ENCODE results near the gene PIP5K1B.

Gene PIP5K1B

DNA sequence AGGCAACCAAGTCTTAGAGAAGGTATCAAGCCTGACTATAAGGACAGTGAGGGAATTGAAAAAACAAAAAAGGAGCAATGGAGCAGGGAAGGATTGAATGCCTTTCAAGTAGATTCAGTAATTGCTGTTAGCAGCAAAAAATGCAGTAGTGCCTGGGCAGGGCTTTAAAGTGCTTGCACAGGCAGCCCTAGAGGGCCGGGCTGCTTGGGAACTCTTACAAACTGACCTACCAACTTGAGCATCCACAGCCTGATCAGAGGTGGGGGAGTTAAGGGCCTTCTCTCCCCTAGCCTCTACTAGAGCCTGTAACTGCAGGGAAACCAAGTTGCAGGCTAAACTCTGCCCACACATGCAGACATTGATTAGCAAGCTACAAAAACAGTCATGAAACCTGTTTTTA, 349.9 kb downstream of the PIP5K1B start:
- no peak overlapping the region for H3K27ac Mint-ChIP-seq
- TF ChIP-seq, protein P1, sequence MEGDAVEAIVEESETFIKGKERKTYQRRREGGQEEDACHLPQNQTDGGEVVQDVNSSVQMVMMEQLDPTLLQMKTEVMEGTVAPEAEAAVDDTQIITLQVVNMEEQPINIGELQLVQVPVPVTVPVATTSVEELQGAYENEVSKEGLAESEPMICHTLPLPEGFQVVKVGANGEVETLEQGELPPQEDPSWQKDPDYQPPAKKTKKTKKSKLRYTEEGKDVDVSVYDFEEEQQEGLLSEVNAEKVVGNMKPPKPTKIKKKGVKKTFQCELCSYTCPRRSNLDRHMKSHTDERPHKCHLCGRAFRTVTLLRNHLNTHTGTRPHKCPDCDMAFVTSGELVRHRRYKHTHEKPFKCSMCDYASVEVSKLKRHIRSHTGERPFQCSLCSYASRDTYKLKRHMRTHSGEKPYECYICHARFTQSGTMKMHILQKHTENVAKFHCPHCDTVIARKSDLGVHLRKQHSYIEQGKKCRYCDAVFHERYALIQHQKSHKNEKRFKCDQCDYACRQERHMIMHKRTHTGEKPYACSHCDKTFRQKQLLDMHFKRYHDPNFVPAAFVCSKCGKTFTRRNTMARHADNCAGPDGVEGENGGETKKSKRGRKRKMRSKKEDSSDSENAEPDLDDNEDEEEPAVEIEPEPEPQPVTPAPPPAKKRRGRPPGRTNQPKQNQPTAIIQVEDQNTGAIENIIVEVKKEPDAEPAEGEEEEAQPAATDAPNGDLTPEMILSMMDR (IDR thresholded peaks at IDR 0.05; ENCODE audit: unreplicated experiment in 3 of 3), result no peak
- peaks cover 41% of the 10 kb centered on the region for H3K36me3 Mint-ChIP-seq (ENCODE audit: low read depth)
- no peaks in the 10 kb centered on the region for H3K9me3 Mint-ChIP-seq
- no peaks in the 10 kb centered on the region for H3K4me1 Mint-ChIP-seq
- H3K27me3 Mint-ChIP-seq (ENCODE audit: low read depth), result peaks cover 5% of the 10 kb centered on the region
- H3K4me3 Mint-ChIP-seq, result no peak overlapping the region

DNA sequence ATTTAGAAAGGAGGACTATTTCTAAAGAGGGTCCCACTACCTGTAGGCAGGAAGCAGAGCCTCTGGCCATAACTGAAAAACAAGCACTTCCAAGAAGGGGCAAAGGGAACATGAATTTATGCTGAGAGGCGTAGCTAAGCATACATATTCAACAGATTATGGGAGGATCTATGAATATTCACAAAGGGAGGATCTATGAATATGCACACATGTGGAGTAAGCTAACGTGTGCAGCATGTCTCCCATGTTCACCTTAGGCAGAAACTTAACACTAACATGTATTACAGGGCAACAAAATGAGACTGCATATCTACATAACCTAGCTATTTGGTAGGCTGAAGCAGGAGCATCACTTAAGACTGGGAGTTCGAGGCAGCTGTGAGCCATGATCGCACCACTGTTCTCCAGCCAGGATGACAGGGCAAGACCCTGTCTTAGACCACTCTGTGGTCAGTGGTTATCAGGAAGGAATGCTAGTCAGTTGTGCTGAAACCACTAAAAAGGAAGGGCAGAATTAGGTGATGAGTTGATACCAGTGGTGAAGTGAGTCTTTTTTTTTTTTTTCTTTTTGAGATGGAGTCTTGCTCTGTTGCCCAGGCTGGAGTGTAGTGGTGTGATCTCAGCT, 351.3 kb downstream of the PIP5K1B start:
- TF ChIP-seq, protein P1 (IDR thresholded peaks at IDR 0.05; ENCODE audit: unreplicated experiment in 3 of 3), result no peak
- H3K4me3 Mint-ChIP-seq, result no peak overlapping the region
- H3K27me3 Mint-ChIP-seq (ENCODE audit: low read depth), result peaks cover 5% of the 10 kb centered on the region
- no peak overlapping the region for H3K27ac Mint-ChIP-seq
- peaks cover 49% of the 10 kb centered on the region for H3K36me3 Mint-ChIP-seq (ENCODE audit: low read depth)
- no peaks in the 10 kb centered on the region for H3K4me1 Mint-ChIP-seq
- H3K9me3 Mint-ChIP-seq, result no peaks in the 10 kb centered on the region

DNA sequence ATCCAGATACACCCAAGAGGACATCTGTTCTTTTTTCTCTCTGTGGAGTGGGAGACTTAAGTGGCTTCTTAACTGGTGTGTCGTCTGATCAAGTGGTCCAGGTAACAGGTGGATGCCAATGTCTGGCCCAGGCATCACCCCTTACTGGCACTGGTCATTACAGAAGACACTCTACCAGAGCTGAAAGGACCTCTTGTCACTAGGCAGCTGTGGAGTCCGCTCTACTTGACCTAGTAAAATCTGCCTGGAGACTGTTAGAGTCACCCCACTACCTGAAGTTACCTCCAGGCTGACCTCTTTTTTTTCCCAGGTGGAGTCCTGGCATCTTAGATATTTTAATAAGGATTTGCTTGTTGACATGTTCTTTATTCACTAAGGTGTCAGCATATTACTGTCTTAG, 353.1 kb downstream of the PIP5K1B start:
- no peaks in the 10 kb centered on the region for H3K4me1 Mint-ChIP-seq
- peaks cover 5% of the 10 kb centered on the region for H3K27me3 Mint-ChIP-seq (ENCODE audit: low read depth)
- no peaks in the 10 kb centered on the region for H3K9me3 Mint-ChIP-seq
- TF ChIP-seq, protein P1 (IDR thresholded peaks at IDR 0.05; ENCODE audit: unreplicated experiment in 3 of 3), result no peak
- H3K27ac Mint-ChIP-seq, result no peak overlapping the region
- H3K36me3 Mint-ChIP-seq (ENCODE audit: low read depth), result peaks cover 49% of the 10 kb centered on the region
- no peak overlapping the region for H3K4me3 Mint-ChIP-seq
